Measurements from ENCODE around the gene TMPRSS7. TPM values are rescaled to one million over a fixed set of nuclear protein-coding genes. Genes with fewer than 3 reads are reported as not detected.

The TMPRSS7 gene
- polyA plus RNA-seq, 1 donor (not counting 4 experiments of a cell fraction or from before 2014, with no cell fraction given), result 0.18 TPM

DNA sequence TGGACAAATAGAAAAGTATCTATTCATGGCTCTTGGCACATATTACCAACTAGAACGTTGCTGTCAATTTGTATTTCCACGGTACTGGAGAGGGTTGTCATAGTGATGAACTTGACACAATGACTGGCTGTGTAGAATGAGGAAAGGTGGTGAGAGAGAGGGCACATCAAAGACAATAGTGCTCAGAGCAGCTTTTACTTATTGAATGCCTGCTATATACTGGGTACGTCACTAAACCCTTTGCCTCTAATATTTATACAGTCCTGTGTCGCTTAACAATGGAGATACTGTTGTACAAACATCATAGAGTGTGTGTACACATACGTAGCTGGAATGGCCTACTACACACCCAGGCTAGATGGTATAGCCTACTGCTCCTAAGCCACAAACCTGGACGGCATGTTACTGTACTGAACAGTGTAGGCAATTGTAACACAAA lies 8.3 kb downstream of the TMPRSS7 start:
- Histone ChIP-seq H3K27me3 (ENCODE audit: control insufficient read depth, extremely low read depth, insufficient read depth, low read length) (no peaks in the 10 kb centered on the region), H3K36me3 (ENCODE audit: control insufficient read depth in 2 of 2, extremely low read depth in 1 of 2, insufficient read depth in 2 of 2, low read length in 2 of 2) (no peaks in the 10 kb centered on the region), H3K4me3 (ENCODE audit: control insufficient read depth in 2 of 3, extremely low read depth in 1 of 3, insufficient read depth in 2 of 3, low read depth in 1 of 3, low read length in 3 of 3) (no peak overlapping the region), H3K4me1 (ENCODE audit: control insufficient read depth, extremely low read depth, insufficient read depth, low read length) (peaks cover 14% of the 10 kb centered on the region), H3K79me2 (ENCODE audit: control insufficient read depth, insufficient read depth, low read length) (no peaks in the 10 kb centered on the region), H3K27ac (ENCODE audit: control insufficient read depth, insufficient read depth, low read length) (no peak overlapping the region), H3K9me1 (ENCODE audit: control insufficient read depth, extremely low read depth, insufficient read depth, low read length) (no peaks in the 10 kb centered on the region), H3K4me2 (ENCODE audit: control insufficient read depth, extremely low read depth, insufficient read depth, low read depth, low read length) (no peak overlapping the region), H2AFZ (ENCODE audit: control insufficient read depth, low read length) (peak overlapping the region; percentile 58), H4K20me1 (ENCODE audit: control insufficient read depth, extremely low read depth, insufficient read depth, low read length) (no peaks in the 10 kb centered on the region), H3K9me3 (ENCODE audit: control insufficient read depth, low read depth, low read length) (no peaks in the 10 kb centered on the region), H3K9ac (ENCODE audit: control insufficient read depth, extremely low read depth, insufficient read depth, low read length) (no peak overlapping the region)
- DNase-seq (ENCODE audit: low read depth, low spot score) (no peak), FAIRE-seq (peak; percentile 89)
- dilution Hi-C loops (cut with MboI; ENCODE audit: extremely low pct_ligation_motif_present, low sequenced_read_pairs), result no loop called here
- TF ChIP-seq, protein P1, sequence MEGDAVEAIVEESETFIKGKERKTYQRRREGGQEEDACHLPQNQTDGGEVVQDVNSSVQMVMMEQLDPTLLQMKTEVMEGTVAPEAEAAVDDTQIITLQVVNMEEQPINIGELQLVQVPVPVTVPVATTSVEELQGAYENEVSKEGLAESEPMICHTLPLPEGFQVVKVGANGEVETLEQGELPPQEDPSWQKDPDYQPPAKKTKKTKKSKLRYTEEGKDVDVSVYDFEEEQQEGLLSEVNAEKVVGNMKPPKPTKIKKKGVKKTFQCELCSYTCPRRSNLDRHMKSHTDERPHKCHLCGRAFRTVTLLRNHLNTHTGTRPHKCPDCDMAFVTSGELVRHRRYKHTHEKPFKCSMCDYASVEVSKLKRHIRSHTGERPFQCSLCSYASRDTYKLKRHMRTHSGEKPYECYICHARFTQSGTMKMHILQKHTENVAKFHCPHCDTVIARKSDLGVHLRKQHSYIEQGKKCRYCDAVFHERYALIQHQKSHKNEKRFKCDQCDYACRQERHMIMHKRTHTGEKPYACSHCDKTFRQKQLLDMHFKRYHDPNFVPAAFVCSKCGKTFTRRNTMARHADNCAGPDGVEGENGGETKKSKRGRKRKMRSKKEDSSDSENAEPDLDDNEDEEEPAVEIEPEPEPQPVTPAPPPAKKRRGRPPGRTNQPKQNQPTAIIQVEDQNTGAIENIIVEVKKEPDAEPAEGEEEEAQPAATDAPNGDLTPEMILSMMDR (optimal IDR thresholded peaks at IDR 0.05 in 1 of 3, IDR thresholded peaks at IDR 0.05 in 1 of 3, conservative IDR thresholded peaks at IDR 0.05 in 1 of 3; ENCODE audit: extremely low read depth in 1 of 3, insufficient read depth in 2 of 3, low read length in 3 of 3), result no peak
- TF ChIP-seq EZH2 (IDR thresholded peaks at IDR 0.05; ENCODE audit: low read length), result no peak

GRCh38 chr3:112043621-112044201 lies 9.2 kb downstream of the TMPRSS7 start:
- Histone ChIP-seq H2AFZ (ENCODE audit: control insufficient read depth, low read length) (peak overlapping the region; percentile 69), H3K27me3 (ENCODE audit: control insufficient read depth, extremely low read depth, insufficient read depth, low read length) (no peaks in the 10 kb centered on the region), H3K9ac (ENCODE audit: control insufficient read depth, extremely low read depth, insufficient read depth, low read length) (peak overlapping the region; percentile 8), H3K4me3 (ENCODE audit: control insufficient read depth in 2 of 3, extremely low read depth in 1 of 3, insufficient read depth in 2 of 3, low read depth in 1 of 3, low read length in 3 of 3) (peak overlapping the region in 2 of 3 experiments; percentile 25 to 29), H3K4me1 (ENCODE audit: control insufficient read depth, extremely low read depth, insufficient read depth, low read length) (peaks cover 14% of the 10 kb centered on the region), H4K20me1 (ENCODE audit: control insufficient read depth, extremely low read depth, insufficient read depth, low read length) (no peaks in the 10 kb centered on the region), H3K27ac (ENCODE audit: control insufficient read depth, insufficient read depth, low read length) (no peak overlapping the region), H3K4me2 (ENCODE audit: control insufficient read depth, extremely low read depth, insufficient read depth, low read depth, low read length) (peak overlapping the region; percentile 71), H3K9me3 (ENCODE audit: control insufficient read depth, low read depth, low read length) (no peaks in the 10 kb centered on the region), H3K79me2 (ENCODE audit: control insufficient read depth, insufficient read depth, low read length) (no peaks in the 10 kb centered on the region), H3K9me1 (ENCODE audit: control insufficient read depth, extremely low read depth, insufficient read depth, low read length) (no peaks in the 10 kb centered on the region), H3K36me3 (ENCODE audit: control insufficient read depth in 2 of 2, extremely low read depth in 1 of 2, insufficient read depth in 2 of 2, low read length in 2 of 2) (no peaks in the 10 kb centered on the region)
- TF ChIP-seq, protein P1 (optimal IDR thresholded peaks at IDR 0.05 in 1 of 3, IDR thresholded peaks at IDR 0.05 in 1 of 3, conservative IDR thresholded peaks at IDR 0.05 in 1 of 3; ENCODE audit: extremely low read depth in 1 of 3, insufficient read depth in 2 of 3, low read length in 3 of 3), result peak; percentile 78 to 87 (median 82)
- TF ChIP-seq EZH2 (IDR thresholded peaks at IDR 0.05; ENCODE audit: low read length), result no peak
- DNase-seq (ENCODE audit: low read depth, low spot score) (peak; percentile 23), FAIRE-seq (peak; percentile 87)
- dilution Hi-C loops (cut with MboI; ENCODE audit: extremely low pct_ligation_motif_present, low sequenced_read_pairs), result no loop called here
